Stimulated activated CD4-positive, alpha-beta T cell treated with anti-CD3 and anti-CD28 coated beads, Interleukin-1b, Interleukin-23, amount 100 ng/mL, for 1 hour (primary cell): ENCODE results near the gene AGAP1.

Experiments used
- DNase-seq, 2 donors: peaks; one replicate each; pipeline ENCODE4 v3.0.0-alpha.2; 2020; ENCODE audit warnings: low read depth in 2 of 2

AGAP1 gene

GRCh38 chr2:235847576-235847975 lies 353.7 kb downstream of the AGAP1 start:
- no peak for DNase-seq

DNA sequence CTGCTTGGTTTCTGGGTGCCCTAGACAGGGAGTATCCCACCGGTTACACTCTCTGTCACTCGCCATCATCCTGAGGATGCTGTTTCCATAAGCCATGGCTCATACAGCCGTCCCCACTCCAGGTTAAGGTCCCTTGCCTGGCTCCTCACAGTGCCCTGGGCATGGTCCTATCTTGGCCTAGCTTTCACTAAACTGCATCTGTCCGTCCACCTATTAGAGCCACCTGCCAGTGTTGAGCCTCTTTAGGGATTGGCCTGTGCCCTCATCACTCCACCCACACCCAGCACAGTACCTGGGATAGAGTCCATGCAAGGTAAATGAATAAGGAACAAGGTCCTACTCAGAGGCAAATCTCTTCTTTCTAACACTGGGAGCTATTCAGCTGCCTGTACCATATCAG lies 354.2 kb downstream of the AGAP1 start:
- DNase-seq = no peak

DNA sequence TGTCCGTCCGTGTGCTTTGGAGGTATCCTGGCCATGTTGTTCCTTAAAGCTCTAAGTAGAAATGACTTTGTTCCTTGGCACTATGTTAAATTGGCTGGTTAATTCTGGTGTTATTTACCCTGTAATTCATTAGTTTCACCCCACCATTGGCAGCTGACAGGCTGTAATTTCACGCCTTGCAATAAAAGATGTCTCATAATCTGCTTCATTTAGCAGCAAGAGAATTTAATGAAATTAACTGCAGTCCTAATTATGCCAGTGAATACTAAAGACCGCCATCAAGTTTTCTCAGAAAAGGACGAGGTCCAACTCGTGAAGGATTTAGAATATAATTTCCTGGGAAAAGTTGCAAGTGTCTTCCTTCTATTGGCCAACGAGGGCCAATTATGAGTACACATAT lies 355.1 kb downstream of the AGAP1 start:
- no peak for DNase-seq

DNA sequence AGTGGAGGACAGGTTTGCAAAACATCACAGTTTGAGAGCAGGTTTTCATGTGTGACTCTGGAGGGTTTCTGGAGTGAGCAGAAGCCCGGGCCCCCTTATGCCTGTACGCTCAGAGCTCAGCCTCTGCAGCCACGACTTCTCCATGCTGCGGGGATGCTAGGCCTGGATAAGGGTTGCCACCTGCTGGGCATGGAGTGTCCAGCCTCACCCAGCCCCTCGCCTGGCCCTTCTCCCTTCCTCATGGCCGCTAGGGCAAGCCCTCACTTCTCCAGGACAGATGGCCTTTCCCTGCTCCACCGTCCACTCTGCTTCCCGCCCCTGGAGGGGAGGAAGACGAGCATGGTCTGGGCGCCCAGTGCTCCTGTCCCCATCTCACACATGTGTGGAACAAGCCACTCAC lies 355.6 kb downstream of the AGAP1 start:
- DNase-seq = no peak

DNA sequence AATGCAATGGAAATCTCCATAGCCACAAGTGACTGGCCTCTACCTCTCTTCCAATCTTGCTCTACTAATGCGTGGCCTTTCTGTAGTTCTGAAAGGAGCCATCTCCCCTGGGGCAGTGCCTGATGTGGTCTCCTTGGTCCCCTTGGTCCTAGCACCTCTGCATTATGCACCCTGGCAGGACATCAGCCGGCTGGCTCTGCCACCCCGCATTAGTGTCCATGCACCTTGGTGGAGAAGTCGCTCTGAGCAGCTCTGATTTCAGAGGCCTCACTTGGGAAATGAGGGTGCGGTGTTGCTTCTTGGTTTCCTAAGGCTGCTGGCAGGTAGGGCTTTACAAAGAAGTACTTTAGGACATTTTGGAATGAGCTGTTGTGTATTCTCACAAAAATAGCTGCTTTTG lies 356.4 kb downstream of the AGAP1 start:
- no peak for DNase-seq

DNA sequence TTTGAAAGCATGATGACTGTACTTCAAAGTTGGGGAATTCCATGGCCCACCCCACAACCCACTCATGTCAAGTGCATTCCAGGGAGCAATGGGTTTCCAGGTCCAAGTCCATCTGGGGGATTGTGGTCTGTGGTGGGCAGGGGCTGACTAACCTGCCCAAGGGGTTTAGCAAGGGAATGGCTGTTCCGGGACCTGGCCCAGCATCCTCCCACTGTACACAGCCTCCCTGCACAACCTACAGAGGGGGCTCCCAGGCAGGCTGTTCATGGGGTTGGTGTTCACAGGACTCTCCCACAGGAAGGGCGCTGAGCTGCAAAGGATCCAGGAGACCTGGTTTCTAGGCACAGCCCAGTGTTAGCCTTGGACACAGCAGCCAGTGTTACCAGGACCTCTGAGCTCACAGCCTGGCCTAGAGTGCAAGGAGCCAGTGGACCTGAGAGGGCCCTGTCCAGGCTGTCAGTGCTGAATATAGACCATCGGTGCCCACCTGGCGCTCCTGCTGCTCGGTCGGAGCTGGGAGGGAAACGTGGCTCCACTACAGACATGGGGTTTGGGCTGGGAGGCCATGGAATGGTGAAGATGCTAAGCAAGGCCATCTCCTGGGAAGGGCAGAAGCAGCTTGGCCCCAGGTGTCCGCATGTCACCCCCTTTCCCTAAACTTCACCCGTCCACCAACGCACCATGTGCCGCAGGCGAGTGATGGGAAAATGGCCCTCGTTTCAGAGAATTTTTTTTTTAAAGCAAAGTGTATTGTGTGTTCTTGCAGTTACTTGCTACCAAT lies 357.1 kb downstream of the AGAP1 start:
- DNase-seq = no peak

- no peak for DNase-seq
These were observed 358.1 kb downstream of the AGAP1 start for GRCh38 chr2:235851828-235852525.

DNA sequence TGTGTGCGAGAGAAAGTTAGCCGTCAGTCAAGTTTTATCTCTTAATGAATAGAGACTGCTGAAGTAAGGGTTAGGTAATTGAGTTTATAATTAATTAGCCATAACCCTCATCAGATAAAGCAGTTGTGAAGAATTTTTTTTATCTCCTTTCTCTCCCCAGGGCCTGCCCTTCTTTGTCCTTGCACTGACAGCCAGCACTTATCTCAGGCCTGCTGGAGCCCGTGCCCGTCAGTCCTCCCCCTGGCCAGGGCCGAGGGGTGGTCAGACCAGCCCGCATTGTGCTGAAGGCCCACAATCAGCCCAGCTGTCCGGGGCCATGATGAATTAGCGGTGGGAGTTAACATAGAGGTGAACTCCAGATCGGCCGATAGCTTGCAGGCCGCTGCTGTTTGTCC lies 358.7 kb downstream of the AGAP1 start:
- no peak for DNase-seq

GRCh38 chr2:235854276-235854675 lies 360.4 kb downstream of the AGAP1 start:
- no peak for DNase-seq

GRCh38 chr2:235855011-235855410 lies 361.2 kb downstream of the AGAP1 start:
- no peak for DNase-seq

- DNase-seq = no peak
These were observed 362.5 kb downstream of the AGAP1 start for GRCh38 chr2:235856151-235856854.

DNA sequence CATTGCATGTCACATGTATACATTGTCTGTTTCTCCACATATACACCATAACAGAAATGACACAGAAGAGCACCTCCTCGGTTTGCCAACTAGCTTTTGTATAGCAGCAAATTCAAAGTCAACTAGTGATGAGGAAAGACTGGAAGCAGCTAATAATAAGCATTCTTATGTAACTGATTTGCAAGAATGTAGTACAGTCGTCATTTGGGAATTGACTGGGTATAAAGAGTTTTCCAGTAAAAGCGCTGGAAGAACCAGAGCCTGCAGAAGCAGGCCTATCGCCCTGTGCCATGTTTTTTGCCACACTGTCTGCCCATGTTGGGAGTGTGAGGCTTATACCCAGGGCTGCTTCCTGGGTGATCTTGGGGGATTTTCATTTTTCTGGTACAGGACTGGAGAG lies 363.8 kb downstream of the AGAP1 start:
- DNase-seq = no peak

- no peak for DNase-seq
These were observed 365.0 kb downstream of the AGAP1 start for GRCh38 chr2:235858881-235859280.

DNA sequence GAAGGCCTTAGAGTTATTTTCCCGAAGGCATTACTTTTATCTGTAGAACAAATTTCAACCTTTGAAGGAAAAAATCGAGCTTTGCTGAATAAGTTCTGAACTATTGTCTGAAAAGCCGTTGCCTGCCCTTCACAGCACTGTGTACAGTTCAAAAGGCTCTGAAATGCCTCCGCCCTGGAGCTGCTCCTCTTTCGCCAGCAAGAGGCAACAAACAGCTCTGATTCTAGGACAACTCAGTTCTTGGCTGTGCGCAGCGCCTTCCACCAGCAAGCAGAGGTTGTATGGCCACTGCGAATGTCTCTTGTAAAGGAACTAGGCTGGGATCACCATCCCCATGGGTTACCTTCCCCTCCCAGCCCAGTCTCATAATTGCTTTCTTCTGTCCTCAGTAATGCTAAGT lies 365.8 kb downstream of the AGAP1 start:
- no peak for DNase-seq

DNA sequence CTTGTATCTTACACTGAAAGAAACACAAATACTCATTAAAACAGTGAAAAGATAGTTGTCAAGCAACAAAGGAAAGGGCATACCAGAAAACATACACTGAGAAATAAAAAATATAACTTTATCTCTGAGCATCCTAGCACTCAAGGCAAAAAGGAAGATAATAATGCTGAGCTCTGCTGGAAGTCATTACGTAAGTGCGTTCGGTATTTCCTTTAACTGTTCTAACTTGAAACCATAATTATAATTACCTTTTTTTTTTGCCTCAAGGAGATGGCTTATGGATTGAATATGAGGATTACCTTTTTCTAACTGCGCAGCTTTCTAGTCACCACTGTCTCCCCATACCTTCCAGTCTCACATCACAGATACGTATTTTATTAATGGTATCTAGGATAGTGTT lies 366.3 kb downstream of the AGAP1 start:
- DNase-seq = no peak

DNA sequence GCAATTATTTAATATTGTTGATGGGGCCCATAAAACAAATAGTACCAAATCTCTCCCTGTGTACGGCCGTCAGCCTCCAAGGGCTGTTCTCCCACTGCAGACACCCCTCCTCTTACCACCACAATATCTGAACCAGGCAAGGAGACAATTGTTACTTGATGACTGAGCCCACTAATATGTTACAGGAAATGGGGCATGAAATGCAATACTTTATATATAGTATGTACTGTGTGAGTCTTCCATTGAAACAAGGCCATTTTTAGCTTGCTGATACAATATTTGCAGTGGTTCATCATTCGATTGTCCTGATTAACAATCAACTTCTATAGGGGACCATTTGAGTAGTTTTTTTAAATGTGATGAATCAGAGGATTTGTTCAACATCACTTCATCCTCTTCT lies 367.0 kb downstream of the AGAP1 start:
- no peak for DNase-seq

DNA sequence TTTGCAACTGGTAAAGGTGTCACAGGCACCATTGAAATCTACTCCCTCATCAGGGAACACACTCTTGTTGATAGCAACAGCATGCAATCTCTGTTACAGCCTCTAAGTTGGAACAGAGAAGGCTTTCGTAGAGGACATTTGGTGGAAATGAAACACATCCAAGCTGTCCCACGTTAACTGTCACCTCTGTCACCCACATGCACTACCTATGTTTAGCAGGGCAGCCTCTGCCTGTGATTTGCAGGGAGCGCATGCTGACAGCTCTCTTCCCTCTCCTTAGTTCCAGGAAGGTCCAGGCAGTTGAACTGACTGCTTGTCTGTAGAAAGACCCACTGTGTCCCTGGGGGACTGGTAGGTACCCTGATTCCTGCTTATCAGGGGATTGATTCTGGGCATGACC lies 367.5 kb downstream of the AGAP1 start:
- DNase-seq = no peak

DNA sequence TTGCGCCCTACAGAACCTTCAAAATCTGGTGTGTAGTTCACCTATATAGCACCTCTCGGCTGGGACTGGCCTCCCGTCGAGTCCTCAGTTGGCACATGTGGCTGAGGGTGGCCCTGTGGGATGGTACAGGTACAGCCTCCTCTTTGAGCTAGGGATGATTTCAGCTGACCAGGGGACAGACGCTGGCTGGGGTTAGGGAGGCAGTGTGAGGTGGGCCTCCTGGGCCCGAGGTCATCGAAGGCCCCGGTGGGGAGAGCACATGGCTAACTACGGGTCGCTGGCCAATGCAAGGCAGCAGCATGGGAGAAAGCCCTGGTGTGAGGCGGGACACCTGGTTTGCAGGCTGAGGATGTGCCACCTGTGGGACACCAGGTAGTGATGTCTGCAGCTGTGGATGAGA lies 369.6 kb downstream of the AGAP1 start:
- DNase-seq = no peak

DNA sequence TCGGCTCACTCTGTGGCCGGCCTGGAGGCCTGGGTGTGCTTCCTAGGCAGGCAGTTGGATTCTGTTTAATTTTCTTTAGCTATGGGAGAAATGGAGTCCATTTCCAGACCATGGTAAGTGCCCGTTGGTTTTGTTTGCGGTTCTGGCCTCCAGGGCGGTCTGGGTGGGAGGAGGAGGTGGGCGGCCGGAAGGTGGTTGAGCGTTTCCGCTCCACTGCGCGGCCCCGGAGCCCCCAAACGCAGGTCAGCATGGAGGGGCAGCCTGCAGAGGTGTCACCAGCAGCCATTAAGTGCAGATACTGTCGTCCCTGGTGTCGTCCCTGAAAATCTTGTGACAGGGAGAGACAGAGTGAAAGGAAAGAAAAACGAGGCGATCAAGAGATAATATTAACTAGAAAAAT lies 370.5 kb downstream of the AGAP1 start:
- DNase-seq = no peak

DNA sequence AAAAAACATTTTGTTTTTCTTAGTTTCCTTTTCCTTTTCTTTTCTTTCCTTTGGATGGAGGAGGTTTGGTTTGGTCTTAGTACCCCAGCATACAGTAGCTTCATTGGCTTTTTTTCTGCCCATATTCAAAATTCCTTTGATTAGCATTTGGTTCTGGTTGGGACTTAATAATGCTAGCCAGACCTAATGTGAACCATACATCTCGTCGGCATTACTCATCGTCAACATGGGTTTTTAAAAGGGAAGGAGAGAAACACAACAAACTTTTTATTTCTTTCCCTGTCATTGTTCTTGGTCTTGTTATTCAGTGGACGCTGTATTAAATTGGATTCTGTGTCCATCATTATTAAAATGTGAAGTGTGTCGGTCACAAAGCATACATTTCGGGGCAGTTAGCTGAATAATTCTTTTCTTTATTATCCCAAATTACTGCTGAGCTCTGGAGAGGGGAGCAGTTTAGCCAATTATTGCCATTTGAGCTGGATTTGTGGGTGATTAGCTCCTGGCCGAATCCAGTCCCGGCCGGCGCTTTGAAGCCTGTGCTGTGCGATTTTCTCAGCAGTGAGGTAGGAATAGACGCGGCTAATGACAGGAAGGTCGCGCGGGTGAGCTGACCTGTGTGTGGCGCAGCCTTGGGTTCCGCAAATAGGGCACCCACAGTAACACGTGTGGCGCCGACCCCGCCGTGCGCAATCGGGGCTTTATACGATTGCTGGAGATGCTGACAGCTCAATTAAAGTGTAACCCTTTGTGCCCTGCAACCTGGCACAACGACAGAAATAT lies 371.1 kb downstream of the AGAP1 start:
- DNase-seq = no peak

GRCh38 chr2:235866373-235866772 lies 372.5 kb downstream of the AGAP1 start:
- no peak for DNase-seq

GRCh38 chr2:235868224-235868623 lies 374.4 kb downstream of the AGAP1 start:
- no peak for DNase-seq
